GM12801 (cell line): Measurements from ENCODE around the gene SIGLEC1.

Experiments
- TF ChIP-seq, protein P1 (sequence below): IDR thresholded peaks from one replicate; pipeline ENCODE4 v1.5.1; 2011; ENCODE audit warnings: control low read depth; ENCODE audit not compliant: insufficient read length; ENCODE audit errors: extremely low read depth

The SIGLEC1 gene

DNA sequence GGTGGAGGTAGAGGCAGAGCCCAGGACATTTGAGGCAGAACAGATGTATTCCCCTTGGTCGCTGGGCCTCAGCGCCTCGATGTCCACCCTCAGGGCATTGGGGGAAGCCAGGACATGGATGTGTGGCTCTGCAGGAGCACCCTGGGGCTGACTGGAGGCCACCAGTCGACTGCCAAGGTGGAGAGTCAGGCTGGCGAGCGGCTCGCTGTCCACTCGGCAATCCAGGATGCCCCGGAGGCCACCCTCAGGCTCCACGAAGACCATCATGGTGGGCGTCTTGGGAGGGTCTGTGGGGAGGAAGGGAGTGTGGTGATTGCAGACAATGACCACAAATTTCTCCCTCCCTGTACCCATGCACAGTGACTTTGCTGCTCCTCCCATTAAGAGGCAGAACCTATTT, 22.4 kb downstream of the SIGLEC1 start:
- TF ChIP-seq, protein P1, sequence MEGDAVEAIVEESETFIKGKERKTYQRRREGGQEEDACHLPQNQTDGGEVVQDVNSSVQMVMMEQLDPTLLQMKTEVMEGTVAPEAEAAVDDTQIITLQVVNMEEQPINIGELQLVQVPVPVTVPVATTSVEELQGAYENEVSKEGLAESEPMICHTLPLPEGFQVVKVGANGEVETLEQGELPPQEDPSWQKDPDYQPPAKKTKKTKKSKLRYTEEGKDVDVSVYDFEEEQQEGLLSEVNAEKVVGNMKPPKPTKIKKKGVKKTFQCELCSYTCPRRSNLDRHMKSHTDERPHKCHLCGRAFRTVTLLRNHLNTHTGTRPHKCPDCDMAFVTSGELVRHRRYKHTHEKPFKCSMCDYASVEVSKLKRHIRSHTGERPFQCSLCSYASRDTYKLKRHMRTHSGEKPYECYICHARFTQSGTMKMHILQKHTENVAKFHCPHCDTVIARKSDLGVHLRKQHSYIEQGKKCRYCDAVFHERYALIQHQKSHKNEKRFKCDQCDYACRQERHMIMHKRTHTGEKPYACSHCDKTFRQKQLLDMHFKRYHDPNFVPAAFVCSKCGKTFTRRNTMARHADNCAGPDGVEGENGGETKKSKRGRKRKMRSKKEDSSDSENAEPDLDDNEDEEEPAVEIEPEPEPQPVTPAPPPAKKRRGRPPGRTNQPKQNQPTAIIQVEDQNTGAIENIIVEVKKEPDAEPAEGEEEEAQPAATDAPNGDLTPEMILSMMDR = no peak

DNA sequence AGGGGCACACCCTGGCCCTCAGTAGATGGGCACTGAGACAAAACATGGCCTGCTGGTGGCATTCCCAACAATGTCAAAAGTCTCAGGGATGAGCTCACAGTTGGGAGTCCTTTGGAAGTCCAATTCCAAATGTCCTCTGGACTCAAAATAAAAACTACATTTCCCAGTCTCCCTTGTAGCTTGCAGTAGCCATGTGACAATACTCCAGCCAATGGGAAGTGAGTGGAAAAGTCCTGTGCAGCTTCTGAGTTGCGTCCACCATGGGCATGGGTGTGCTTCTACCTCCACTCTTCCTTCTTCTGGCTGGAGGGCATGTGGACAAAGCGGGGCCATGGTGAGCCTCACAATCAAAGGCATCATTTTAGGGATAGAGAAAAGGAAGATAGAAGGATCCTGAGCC, 24.7 kb downstream of the SIGLEC1 start:
- TF ChIP-seq, protein P1 = no peak

DNA sequence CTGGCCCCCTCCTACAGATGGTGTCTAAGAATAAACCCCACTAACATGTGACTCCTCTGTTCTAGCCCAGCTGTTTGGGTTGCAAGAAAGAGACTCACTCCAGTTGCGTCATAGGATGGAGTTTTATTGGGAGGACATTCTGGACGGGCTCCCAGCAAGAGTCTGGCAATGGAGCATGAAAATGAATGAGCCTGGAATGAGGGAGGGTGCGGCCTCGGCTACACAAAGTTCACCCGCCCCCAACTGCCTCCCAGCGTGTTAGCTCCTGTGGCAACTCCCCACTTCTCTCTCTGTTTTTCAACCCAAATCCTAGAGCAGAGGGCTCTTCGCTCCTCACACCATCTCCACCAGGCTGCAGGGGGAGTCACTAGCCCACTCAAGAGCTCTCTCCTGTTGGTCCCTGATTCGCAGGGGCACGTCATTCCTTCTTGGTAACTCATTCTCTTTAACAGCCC, 25.5 kb downstream of the SIGLEC1 start:
- TF ChIP-seq, protein P1 = no peak

DNA sequence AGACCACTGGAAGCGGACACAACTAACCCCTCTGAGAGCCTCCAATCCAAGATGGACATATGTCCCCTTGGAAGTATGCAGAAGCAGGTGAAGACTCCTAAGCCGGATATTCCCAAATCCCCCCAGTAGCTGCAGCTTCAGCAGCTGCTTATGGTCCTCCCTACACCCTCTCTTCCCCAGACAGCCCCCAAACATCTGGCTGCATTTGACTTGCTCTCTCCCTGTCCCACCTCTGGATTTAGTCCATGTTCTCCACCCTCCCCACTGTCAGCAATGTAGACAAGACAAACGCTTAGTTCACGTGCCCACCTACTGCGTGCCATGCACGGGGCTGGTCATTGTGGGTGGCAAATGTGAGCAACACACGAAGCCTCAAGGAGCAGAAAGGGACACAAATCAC, 26.0 kb downstream of the SIGLEC1 start:
- TF ChIP-seq, protein P1 = no peak

DNA sequence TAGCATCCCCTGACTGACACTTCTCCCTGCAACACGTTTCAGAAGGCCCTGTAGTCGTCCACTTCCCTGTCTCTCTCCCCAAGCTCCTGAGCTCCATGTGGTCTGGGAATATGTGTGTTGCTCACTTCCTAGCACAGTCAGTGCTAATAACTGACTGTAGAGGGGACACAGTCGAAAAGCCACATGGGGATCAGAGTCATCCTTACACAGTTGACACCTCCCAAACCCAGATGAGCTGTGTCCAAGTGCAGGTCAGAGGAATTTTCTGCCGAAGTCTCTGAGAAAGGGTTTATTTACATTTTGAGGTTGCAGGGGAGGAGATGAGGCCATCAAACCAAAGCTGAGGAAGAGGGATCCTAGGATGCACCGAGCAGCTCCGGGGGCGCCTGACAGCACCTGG, 27.1 kb downstream of the SIGLEC1 start:
- TF ChIP-seq, protein P1 = no peak

DNA sequence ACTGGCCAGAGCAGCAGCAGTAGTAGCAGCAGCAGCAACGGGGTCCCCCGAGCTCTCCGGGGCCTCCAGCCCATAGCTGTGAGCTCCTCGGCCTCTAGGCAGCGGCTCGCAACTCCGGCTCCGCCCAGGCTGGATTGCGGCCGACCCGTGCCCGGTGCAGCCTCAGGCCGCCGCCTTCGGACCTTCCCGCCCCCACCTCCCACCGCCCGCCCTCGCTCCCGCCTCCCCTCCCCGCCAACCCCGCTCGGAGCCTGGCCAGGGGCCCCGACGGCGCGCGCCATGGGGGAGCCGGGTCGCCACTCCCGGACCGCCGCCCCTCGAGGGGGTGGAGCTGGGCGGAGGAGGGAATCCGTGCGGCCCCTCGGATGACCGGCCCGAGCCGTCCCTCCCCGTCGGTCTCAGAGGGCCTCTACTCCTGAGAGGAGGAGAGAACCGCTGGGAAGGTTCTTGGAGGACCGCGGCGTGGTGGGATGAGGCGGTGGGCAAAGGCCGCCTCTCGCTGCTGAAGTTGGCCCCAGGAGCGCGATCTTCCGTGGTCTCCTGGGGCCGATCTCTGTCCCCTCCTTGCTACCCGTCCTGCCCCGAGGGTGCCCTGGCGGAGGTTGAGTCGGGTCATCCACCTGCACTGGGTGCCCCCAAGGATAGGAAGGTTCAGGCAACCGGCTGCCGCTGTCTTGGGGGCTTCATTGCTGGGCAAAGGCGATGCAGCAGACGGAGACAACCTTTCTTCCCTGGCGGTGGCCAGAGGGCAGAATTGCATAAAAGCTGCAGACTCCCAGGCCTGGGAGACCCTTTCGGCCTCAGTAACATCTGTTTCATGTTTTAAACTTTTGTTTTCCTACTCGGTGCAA, 30.2 kb downstream of the SIGLEC1 start, which contains the start of gene ADAM33:
Gene ADAM33 (minus strand): TSS at position 80 of the 851 bp plus-strand sequence. CDS start 6 bp downstream, at position 74.
- TF ChIP-seq, protein P1 = no peak

DNA sequence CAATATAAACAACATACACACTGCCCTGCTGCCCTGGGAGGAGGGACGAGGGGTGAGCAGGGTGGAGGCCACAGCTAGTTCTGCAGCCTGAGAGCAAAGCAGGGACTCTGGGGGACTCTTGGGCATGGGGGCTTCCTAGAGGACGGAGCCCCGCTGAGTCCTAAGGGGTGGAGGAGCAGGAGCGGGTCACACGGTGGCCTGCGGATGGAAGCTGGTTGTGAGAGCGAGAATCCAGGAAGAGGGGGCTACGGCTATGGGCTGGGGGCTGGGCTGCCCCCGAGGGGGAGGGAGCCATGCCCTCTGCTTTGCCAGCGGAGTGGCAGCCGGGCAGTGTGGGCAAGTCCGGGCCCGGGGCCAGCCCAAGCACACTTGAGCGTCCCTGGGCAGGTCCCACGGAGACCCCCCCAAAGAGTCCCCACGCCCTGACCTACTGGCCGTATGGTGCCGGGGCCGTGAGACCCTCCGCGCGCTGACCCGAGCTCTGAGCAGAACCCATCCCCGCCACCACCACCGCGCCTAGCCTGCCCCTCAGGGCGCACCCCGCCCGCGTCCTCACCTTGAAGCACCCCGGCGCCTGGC, 31.0 kb downstream of the SIGLEC1 start:
- TF ChIP-seq, protein P1 = no peak
